DMS114 treated with DMSO at 0.1 percent for 48 hours (cell line): ENCODE data around the gene SNN.

Experiments used
- DNase-seq: peaks from one replicate; lab custom pipeline; 2025; ENCODE audit not compliant: unreplicated experiment; lab: John Stamatoyannopoulos, UW

The SNN gene

DNA sequence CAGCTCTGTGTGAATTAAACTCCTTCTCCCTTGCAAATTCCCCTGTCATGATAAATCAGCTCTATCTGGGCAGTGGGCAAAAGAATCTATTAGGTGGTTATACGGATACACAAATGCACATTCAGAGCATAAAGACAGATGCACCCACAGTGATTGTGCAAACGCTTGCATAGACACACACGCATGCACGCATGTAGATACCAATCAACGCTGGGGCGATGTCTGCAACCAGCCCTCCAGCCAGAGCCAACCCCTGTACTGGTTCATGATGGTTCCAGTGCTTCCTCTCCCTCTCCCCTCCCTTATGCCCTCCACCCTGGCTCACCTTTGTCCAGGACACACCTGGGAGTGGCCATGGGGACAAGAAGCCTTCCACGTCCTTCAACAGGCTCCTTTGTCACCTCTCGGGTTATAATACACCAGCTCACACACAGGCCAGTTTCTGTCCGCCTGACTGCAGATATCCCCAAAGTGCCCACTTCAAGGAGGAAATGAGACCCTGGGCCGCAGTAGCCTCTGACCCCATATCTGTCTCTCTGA is 33.1 kb upstream of the SNN start:
- no peak for DNase-seq

DNA sequence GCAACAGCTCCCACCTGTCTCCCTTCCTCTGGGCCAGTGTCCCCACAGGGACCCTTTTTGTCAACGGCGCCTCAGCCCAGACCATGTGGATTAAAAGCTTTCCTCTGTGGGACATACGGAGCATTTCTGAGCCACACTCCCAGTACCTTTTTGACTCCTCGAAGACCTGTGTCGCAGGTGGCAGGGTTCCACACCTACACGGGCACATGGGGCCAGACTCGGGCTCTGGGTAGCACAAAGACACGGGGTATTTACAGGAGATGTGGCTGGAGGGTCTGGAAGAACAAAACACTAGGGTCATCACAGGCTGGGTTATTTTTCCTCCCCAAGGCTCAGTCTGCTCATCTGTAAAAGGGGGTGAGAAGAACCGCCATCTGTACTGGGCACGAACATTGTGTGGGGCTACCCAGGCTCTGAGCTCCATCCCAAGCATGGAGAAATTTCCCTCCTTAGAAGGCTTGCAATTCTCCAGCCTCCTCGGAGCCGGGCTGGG is 32.5 kb upstream of the SNN start:
- DNase-seq: no peak

DNA sequence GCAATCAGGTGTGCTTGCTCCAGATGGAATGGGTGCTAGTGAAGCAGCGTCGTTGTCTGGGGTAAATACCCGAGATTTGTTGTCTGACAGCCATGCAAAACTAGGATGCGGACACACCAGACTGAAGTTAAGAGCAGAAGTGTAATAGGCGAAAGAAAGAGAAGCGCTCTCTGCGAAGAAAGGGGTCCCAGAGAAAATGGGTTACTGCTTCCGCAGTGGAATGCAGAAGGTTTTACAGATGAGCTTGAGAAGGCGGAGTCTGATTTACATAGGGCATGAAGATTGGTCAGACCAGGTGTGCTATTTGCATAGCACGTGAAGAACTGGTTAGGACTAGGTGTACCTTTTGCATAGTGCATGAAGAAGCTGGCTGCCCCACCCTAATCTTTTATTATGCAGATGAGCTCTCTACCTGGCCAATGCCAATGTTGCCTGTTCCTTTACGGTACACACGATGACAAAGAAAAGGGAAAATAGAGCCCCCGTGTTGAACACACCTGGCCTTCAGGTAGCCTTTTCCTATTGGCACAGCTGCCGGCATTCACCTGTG is 32.0 kb upstream of the SNN start:
- no peak for DNase-seq

DNA sequence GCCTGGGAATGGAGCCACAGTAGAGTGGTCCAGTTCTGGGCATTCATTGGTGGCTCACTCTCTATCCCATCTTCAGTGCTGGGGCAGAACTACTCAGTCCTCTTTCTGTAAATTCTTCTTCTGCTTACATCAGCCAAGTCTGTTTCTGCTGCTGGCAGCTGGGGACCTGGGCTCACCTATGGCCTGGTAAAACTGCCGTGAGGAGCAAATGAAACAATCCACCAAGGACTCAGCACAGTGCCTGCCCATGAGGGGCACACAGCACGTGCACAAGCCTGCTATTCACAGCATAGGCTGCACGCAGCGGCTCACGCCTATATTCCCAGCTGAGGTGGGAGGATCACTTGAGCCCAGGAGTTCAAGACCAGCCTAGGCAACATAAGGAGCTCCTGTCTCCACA is 30.9 kb upstream of the SNN start:
- no peak for DNase-seq

DNA sequence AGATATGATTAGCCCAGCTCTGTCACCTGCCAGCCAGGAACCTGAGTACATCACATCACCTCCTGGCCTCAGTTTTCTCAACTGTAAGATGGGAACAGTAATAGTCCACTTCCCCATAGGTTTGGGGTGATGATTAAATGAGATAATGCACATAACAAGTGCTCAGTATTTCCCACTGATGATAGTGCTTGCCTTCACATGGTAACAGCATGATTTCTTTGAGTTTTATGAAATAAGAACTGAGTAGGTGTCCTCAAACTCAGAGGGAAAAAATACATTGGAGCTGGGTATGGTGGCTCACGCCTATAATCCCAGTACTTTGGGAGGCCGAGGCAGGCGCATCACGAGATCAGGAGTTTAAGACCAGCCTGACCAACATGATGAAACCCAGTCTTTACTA is 30.1 kb upstream of the SNN start:
- DNase-seq: no peak

DNA sequence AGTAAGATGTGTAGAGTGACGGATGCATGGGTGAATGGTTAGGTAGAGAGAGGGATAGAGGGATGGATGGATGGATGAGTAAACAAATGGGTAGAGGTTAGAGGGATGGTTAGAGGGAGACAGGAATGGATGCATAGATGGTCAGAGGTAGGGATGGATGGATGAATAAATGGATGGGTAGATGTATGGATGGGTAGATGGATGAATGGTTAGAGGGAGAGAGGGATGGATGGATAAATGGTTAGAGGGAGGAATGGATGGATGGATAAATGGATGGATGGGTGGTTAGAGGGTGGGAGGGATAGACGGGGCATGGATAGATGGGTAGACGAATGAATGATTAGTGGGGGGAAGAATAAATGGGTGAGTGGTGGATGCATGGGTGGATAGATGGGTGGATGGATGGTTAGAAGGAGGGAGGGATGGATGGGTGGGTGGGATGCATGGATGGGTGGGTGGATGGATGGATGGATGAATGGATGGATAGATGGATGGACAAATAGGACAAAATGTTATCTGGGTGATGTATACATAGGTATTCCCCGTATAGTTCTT is 29.2 kb upstream of the SNN start:
- no peak for DNase-seq

DNA sequence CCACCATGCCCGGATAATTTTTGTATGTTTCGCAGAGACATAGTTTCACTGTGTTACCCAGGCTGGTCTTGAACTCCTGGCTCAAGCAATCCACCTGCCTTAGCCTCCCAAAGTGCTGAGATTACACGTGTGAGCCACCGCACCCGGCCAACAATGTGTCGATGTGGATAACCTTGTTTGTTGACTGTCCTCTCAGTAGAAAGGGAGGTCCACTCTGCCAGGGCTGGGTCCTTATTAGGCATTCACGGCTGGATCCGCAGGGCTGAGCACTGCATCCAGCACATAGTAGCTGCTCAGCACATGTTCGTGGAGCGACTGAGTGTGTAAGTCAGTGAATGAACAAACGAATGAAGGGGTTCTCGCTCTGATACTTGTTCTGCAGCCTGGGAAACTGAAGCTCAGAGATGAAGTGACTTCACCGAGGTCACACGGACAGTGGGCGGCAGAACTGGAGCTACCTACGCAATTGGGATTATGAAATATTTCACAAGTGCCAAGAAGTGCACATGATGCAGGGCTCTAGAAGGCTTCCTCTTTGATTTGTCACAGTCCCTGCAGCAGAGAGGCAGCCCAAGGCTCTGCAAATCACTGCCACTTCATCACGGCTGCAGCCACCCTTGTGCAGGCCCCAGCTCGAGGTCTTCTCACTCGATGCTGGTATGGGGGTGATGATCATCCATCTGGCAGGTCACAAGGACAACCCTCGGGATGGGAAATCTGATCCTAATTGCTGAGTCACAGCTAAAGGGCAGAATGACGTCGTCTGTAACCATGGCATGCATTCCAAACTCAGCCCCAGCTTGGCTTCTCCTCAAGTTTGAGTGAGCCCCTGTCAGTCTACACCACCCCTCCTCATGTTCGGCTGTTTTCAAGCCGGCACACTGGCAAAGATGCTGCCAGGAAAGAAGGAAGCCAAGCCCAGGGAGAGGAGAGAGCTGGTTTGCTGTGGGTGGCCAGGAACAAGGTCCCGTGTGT is 28.0 kb upstream of the SNN start:
- DNase-seq: no peak

DNA sequence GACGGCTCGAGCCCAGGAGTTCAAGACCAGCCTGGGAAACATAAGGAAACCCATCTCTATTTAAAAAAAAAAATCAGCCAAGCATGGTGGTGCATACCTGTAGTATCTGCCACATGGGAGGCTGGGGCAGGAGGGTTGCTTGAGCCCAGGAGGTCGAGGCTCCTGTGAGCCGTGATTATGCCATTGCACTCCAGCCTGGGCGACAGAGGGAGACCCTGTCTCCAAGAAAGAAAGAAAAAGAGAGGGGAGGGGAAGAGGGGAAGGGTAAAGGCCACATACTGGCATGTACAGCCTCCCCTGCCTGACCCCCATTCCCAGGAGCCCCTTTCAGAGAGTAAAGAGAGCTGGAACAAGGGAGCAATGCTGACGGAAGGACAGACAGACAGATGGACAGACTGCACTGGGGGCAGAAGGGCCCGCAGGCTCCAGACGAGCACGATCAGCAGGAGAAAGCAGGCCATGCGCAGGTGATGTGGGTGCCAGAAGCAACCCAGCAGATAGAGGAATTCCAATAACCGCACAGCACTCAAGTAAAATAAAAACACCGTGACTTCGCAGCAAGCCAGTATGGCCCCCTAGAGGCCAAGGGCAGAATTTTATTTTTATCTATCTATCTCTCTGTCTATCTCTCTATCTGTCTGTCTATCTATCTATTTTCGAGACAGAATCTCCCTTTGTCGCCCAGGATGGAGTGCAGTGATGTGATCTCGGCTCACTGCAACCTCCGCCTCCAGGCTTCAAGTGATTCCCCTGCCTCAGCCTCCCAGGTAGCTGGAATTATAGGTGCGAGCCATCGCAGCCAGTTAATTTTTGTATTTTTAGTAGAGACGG is 27.1 kb upstream of the SNN start:
- peak; percentile 44 for DNase-seq

DNA sequence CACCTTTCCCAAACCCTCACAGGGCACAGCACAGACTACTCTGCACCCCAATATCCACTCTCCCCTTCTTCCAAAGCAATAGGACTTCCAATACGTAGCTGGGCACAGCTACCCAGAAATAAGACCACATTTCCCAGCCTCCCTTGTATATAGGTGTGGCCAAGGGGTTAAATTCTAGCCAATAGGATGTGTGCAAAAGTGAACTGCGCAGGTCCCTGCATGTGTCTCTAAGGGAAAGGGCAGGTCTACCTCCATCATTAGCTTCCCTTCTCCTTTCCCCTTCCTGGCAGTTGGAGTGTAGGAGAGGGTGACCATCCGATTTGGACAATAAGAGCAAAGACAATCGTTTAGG is 25.5 kb upstream of the SNN start:
- no peak for DNase-seq

DNA sequence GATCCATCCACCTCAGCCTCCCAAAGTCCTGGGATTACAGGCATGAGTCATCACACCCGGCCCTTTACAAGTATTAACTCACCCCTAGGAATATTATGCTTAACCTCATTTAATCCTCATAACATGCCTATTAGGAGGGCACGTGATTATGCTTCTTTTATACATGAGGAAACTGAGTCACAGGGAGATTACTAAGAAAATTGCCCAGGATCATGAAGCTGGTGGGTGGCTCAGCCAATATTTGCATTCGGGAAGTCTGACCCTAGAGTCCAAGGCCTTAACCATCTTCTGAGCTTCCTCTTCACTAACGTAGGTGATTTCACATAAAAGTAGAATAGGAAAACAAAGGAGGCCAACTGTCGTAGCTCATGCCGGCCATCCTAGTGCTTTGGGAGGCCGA is 19.0 kb upstream of the SNN start:
- no peak for DNase-seq

DNA sequence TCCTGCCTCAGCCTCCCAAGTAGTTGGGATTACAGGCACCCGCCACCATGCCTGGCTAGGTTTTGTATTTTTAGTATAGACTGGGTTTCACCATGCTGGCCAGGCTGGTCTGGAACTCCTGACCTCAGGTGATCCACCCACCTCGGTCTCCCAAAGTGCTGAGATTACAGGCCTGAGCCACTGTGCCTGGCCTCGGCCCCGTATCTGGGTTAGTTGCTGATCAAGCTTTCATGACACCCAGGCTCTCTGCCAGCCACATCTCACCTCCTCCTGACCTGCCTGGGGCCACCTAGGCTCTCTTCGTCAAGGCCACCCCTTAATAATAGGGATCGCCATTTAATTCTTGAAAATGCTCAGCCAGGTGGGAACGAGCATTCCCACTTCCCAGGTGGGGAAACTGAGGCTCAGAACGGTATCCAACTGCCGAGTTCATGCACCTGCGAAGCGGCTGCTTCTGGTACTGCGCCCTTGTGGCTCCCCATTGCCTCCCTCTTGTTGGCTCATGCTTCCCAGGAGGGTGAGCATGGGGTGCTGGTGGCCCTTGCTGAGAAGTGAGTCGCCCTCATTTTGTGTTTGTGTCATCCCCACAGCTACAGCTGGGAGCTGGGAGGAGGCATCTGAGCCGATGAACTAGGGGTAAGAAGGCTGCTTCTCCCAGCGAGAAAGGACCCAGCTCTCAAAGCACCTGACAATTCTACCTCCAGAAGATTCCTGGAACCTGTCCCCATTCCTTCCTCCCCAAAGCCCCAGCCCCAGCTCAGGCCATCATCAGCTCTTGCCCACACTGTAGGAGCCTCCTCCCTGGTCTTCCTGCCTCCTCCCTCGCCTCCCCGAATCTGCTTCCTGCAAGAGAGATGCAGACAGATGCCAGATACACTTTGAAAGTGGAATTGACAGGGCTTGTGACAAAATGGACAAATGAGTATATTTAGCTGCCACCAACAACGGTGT is 17.3 kb upstream of the SNN start:
- DNase-seq: no peak

DNA sequence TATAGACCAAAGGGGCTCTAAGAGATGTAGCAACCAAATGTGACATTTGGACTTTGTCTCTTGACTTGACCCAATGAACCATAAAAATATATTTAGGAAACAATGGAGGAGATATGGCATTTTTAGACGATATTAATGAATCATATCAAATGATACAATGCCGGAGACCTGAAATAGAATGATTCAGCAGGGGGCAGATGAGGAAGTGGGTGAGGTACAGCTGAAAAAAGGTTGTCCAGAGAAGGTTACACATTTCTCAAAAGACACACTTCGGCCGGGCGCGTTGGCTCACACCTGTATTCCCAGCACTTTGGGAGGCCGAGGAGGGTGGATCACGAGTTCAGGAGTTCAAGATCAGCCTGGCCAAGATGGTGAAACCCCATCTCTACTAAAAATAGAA is 16.5 kb upstream of the SNN start:
- DNase-seq: no peak

DNA sequence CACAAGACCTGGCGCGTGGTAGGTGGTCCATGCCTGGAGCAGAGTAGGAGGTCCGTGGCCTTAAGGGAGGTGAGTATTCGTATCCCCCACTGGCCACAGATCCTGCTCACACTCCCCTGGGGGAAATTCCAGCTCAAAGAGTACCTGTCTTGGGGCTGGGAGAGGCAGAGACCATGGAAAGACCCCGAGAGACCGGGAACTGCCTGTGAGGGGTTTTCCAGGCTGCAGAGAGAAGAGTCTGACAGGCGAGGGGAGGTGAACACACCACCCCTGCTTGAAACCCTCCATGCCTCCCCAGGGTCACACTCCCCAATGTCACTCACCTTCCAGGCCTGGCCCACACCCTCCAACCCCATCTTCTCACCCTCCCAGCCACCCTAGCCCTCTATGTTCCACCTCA is 12.6 kb upstream of the SNN start:
- DNase-seq: no peak

DNA sequence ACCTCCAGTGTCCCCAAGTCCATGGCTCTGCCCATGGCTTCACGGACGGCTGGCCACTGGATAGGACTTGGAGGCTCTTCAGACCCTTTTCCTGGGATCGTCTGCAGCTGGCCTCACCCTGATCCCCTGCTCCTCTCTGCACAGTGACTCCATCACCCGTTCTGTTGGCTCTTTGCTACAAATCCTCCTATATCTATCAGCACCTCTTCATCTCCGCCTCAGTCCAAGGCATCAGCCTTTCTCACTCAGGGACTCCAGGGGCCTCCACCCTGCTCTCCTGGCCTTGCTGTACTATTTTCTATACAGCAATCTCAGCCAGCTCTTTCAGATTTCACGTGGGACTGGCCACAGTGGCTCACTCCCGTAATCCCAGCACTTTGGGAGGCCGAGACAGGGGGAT is 10.7 kb upstream of the SNN start:
- no peak for DNase-seq

DNA sequence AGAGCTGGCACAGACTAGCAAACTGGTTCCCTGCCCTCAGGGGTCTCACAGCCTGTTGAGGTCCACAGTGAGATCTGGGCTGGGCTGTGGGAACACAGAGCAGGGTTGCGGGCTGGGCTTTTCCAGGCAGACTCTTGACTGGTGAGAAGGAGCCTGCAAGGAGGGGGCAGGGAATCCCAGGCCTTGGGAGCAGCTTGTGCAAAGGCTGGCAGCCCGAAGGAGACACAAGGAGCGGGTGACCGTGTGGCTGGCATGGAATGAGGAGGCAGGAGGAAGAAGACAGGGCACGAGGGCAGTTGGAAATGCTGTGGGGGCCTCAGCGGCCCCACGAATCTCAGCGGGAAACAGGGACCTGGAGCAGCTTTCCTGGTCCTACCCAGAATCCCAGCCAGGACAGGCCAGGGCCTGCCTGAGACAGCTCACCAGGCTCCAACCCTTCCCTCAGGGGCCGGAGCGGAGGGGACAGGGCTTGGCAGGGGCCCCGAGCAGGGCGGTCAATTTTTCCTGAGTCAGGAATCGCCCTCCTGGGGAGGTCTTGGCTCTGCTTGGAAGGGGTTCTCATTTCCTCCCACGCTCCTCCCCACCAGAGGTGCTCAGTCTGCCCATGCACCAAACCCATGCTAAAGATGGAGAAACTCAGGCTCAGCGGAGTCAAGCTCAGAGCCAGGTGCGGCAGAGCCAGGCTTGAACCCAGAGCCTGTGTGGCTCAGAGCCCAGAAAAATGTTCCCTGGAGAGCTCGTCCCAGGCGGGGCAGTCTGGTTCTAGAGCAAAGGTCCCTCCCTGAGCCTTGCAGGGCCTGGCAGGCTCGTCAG is 9.2 kb upstream of the SNN start:
- no peak for DNase-seq

DNA sequence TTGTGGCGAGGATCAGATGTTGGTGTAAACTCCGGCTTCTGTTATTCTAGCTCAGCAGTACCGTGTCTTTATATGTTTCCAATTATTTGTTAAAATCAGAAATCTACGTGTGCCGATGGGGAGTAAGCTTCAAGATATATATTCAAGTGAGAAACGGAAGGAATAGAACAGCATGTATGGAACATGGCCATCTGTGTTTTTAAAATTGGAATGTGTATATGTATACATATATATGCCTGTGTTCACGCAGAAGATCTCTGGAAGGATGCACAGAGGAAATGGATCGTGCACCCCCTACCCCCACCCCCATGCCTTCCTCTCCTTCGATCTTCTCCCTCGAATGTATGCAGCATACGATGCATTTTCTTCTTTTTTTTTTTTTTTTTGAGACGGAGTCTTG is 7.7 kb upstream of the SNN start:
- no peak for DNase-seq

DNA sequence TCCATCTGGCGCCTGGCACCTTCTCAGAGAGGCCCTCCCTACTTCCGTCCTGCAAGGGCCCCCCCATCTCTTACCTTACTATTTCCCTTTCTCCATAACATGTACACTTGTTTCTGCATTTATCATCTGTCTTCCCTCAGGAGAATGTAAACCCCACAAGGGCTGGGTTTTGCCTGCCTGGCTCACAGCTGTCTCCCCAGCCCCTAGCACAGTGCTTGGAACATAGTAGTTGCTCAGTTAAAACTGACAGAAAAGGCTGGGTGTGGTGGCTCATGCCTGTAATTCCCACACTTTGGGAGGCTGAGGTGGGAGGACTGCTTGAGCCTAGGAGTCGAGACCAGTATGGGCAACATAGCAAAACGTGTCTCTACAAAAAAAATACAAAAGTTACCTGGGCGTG is 5.7 kb upstream of the SNN start:
- DNase-seq: no peak

DNA sequence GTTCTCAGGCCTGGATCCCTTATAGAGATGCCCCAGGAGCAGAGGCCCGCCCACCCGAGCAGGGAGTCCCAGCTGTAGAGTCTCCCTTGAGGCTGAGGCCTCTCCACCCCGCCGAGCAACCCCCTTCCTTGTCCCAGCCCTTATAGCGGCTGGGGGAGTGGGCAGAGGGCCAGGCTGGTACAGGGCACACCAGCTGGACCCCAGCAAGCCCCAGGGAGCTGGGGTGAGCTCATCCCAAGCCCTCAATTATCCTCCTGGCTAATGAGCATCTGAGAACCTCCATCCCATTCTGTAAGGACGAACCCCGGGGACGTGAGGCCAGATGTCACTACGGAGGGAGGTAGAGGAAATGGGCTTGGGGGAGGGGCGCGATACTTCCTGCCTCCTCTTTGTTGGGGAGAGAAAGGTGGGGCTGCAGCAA is 3.2 kb upstream of the SNN start:
- no peak for DNase-seq
